ENCODE measurements around the gene DES.

The DES gene

GRCh38 chr2:219419331-219420197, 1.4 kb downstream of the DES start:
- no peak for DNase-seq (ENCODE audit: low read depth in 3 of 3)

GRCh38 chr2:219420687-219421086, 2.5 kb downstream of the DES start:
- DNase-seq (ENCODE audit: low read depth in 3 of 3): no peak

DNA sequence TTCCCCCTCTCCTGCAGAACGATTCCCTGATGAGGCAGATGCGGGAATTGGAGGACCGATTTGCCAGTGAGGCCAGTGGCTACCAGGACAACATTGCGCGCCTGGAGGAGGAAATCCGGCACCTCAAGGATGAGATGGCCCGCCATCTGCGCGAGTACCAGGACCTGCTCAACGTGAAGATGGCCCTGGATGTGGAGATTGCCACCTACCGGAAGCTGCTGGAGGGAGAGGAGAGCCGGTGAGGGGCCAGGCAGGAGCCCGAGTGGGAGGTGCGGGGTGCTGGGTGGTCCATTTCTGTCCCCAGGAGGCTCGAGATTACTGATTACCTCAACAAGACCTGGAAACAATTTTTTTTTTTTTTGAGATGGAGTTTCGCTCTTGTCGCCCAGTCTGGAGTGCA, 3.1 kb downstream of the DES start:
- DNase-seq (ENCODE audit: low read depth in 3 of 3): no peak

GRCh38 chr2:219422952-219423534, 4.9 kb downstream of the DES start:
- no peak for DNase-seq (ENCODE audit: low read depth in 3 of 3)

GRCh38 chr2:219423652-219424377, 5.6 kb downstream of the DES start:
- no peak for DNase-seq (ENCODE audit: low read depth in 3 of 3)

DNA sequence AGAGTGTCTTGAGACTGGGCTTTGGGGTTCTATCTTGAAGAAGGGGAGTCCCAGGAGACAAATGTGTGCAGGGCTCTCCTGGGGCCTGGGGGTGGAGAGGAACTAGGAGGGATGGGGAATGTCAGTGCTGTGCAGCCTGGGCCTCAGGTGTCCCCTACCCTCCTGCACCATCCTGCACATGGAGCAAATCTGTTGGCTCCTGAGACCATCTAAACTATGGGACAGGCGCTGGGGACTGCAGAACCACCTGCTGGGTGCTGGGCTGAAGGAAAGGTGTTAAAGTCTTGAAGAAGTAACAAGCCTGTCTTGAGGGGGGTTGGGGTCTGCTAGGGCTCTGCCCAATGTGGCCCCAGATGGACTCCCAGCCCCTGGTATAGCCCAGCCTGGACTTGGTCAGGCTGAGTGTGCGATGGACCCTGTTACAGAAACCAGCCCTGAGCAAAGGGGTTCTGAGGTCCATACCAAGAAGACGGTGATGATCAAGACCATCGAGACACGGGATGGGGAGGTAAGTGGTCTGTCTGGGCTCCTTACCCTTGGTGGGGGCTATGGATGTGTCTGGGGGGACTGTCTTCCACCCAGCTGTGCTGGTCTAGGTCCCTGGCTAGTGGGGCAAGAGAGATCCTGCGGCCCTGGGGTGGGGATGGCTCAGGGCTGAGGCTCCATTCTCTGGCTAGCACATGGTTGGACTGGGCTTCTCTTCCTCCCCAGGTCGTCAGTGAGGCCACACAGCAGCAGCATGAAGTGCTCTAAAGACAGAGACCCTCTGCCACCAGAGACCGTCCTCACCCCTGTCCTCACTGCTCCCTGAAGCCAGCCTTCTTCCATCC, 7.3 kb downstream of the DES start:
- no peak for DNase-seq (ENCODE audit: low read depth in 3 of 3)

DNA sequence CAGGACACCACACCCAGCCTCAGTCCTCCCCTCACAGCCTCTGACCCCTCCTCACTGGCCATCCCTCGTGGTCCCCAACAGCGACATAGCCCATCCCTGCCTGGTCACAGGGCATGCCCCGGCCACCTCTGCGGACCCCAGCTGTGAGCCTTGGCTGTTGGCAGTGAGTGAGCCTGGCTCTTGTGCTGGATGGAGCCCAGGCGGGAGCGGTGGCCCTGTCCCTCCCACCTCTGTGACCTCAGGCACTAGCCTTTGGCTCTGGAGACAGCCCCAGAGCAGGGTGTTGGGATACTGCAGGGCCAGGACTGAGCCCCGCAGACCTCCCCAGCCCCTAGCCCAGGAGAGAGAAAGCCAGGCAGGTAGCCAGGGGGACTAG, 7.9 kb downstream of the DES start:
- no peak for DNase-seq (ENCODE audit: low read depth in 3 of 3)

- no peak for DNase-seq (ENCODE audit: low read depth in 3 of 3)
These were observed 8.5 kb downstream of the DES start for GRCh38 chr2:219426534-219427136.

DNA sequence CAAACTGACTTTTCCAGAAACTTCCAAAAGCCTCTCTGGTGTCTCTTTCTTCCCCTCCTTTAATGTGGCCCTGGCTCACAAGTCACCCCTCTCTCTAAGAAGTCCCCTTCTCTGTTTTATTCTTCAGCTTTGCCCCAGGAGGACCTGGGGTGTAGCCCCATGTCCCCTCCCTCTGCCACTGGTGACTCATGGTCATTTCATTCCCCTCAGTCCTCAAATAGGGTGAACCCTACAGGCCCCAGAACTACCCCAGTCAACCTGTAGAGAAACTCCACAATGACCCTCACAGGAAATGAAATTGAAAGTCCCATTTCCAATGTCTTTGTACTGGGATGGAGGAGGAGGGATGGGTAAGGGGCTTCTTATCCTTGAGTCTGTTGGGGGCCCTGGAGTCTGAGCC, 10.3 kb downstream of the DES start:
- DNase-seq (ENCODE audit: low read depth in 3 of 3): no peak

DNA sequence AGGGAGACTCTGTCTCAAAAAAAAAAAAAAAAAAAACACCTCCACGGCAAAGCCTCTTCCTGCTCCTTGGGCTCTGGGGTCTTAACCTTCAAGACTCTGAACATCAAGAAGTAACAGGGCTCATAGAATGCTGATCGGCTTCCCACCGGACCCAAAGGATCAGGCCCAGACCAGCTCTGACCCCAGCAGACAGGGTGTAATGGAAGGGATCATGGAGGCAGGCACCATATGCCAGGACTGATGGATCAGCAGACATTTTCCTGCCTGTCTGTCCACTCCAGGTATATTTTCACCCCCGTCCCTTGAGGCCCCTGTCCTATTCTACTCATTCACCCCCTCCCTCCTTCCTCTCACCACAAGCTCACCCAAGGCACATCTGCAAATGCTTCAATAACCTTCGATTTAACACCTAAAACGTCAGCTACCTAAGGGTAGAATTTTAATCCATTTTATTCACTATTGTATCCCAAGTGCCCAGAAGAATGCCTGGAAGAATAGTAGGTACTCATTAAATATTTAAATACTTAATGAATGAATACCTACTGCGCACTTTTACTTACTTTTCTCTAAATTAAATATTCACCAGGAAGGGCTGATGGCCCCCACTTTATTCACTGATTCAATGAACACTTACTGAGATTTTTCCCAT, 11.9 kb downstream of the DES start:
- no peak for DNase-seq (ENCODE audit: low read depth in 3 of 3)

DNA sequence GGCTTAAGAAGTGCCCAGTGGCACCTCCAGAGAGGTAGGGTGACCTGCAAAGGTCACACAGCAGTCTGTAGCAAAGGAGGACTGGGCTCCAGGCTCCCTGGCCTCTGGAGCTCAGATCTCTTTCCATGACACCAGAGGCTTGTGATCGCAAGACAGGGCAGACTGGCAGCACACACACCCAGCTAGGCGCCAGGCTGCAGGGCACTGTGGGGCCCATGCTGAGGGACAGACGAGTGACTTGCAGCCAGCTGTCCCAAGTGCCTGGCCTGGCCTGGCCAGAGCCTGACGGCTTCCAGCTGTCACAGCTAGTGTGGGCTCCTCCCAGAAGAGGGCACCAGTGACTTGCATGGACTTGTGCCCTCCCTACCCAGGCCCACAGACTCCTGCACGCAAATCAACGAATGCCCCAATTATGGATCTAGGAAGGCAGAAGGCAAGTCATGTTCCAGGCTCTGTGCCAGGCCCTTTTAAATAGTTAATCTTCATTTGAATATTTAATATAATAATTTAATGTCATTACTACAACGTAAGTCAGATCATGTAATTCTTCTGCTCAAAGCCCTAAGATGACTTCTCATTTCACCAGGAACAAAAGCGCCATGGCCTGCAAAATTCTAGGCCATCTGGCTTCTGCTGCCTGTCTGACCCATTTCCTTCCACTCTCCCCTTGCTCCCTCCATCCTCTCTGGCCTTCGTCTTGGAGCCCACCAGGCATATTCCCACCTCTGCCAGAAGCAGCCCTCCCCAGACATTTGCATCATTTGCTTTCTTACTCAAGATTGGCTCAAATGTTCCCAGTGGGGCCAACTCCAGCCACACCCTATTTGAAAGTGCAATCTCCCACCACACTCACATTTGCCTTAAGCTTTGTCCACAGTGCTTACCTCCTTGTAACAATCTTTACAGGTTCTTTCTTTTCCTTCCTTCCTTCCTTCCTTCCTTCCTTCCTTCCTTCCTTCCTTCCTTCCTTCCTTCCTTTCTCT, 12.7 kb downstream of the DES start:
- DNase-seq (ENCODE audit: low read depth in 3 of 3): no peak

GRCh38 chr2:219433666-219434467, 15.7 kb downstream of the DES start:
- no peak for DNase-seq (ENCODE audit: low read depth in 3 of 3)

DNA sequence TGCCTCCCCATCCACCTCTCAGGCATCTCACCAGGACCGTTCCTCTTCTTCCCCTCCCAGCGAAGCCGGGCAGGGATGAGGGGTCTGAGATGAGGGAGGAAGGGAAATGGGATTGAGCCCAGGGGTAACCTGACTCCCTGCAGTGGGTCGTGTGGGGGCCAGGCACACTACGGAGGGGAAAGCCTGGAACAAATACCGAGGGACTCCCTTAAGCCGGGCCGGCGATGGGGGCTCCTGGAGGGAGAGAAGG, 16.2 kb downstream of the DES start:
- DNase-seq (ENCODE audit: low read depth in 3 of 3): no peak

- DNase-seq (ENCODE audit: low read depth in 3 of 3): no peak
These were observed 16.7 kb downstream of the DES start, which contains the start of gene SPEG for GRCh38 chr2:219434718-219435525. TSS of gene SPEG (plus strand) at chr2:219434843. CDS start at chr2:219434978, 135 bp downstream.

GRCh38 chr2:219435701-219436100, 17.5 kb downstream of the DES start:
- no peak for DNase-seq (ENCODE audit: low read depth in 3 of 3)

- DNase-seq (ENCODE audit: low read depth in 3 of 3): no peak
These were observed 18.3 kb downstream of the DES start for GRCh38 chr2:219436491-219436890.

DNA sequence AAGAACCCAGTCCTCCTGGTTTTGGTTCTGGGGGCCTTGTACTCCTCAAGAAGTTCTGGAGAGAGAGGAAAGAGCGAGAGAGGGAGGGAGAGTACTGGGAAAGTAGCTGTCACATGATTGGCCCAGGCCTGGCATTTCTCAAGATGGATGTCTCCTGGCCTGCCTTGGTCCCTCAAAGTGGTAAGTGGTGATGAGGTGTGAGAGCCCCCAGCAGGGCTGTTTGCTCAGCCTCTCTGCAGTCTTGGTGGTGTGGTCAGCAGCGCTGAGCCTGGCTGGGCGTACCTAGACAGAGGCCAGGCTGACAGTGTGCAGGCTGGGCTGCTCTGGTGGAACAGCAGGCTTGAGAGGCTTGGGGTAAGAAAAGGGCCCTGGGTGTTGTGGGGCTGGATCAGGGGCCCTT, 19.0 kb downstream of the DES start:
- DNase-seq (ENCODE audit: low read depth in 3 of 3): no peak

- no peak for DNase-seq (ENCODE audit: low read depth in 3 of 3)
These were observed 19.6 kb downstream of the DES start for GRCh38 chr2:219437690-219438206.
